HepG2 (cell line): ENCODE measurements around the gene FAM110A. TPM values are rescaled to one million over a fixed set of nuclear protein-coding genes. Genes with fewer than 3 reads are reported as not detected.

ENCODE experiments used
- ARNT2 ChIP-seq: sonication (generic); formaldehyde crosslinking; IDR thresholded peaks from 2 replicates; pipeline ENCODE4 v1.8.0; 2022; ENCODE audit warnings: mild to moderate bottlenecking, low read depth, missing genetic modification reagents, moderate library complexity
- ATM ChIP-seq: fragments of 450-650 bp; IDR thresholded peaks from 2 replicates; pipeline ENCODE4 v1.7.1; 2017; ENCODE audit warnings: mild to moderate bottlenecking, borderline replicate concordance
- BCL6 ChIP-seq: IDR thresholded peaks from 2 replicates; pipeline ENCODE4 v1.6.1; 2016; ENCODE audit warnings: missing genetic modification reagents, missing compliant biosample characterization
- ELF1 ChIP-seq: sonication (generic); formaldehyde crosslinking; IDR thresholded peaks from 2 replicates; pipeline ENCODE4 v1.4.0; 2020; ENCODE audit warnings: missing genetic modification reagents
- GPN1 ChIP-seq: sonication (generic); formaldehyde crosslinking; IDR thresholded peaks from 2 replicates; pipeline ENCODE4 v1.5.1; 2020; ENCODE audit warnings: missing genetic modification reagents, borderline replicate concordance
- HMG20B ChIP-seq: conservative IDR thresholded peaks from 2 replicates; pipeline ENCODE4 v1.6.1; 2016; ENCODE audit warnings: missing genetic modification reagents, missing compliant biosample characterization
- KDM1A ChIP-seq: IDR thresholded peaks from 2 replicates; pipeline ENCODE4 v1.6.1; 2016; ENCODE audit warnings: missing compliant biosample characterization
- NFE2L2 ChIP-seq: fragments of 150-350 bp; IDR thresholded peaks from 2 replicates; pipeline ENCODE4 v1.6.1; 2014; ENCODE audit warnings: low read length
- NFYB ChIP-seq: sonication (generic); formaldehyde crosslinking; IDR thresholded peaks from 2 replicates; pipeline ENCODE4 v1.4.0; 2020; ENCODE audit warnings: missing genetic modification reagents
- PLRG1 ChIP-seq: fragments of 450-650 bp; conservative IDR thresholded peaks from 2 replicates; pipeline ENCODE4 v1.6.1; 2016
- PRMT3 ChIP-seq: sonication (generic); formaldehyde crosslinking; IDR thresholded peaks from 2 replicates; pipeline ENCODE4 v1.8.1; 2022; ENCODE audit warnings: low read depth, mild to moderate bottlenecking, moderate library complexity, missing genetic modification reagents, borderline replicate concordance
- REL ChIP-seq: sonication (generic); formaldehyde crosslinking; conservative IDR thresholded peaks from 2 replicates; pipeline ENCODE4 v1.8.0; 2022; ENCODE audit warnings: mild to moderate bottlenecking, missing genetic modification reagents, moderate library complexity
- SIX4 ChIP-seq: sonication (generic); formaldehyde crosslinking; IDR thresholded peaks from 2 replicates; pipeline ENCODE4 v1.4.0; 2020; ENCODE audit warnings: missing genetic modification reagents
- SRY ChIP-seq: sonication (generic); formaldehyde crosslinking; IDR thresholded peaks from 2 replicates; pipeline ENCODE4 v1.8.0; 2022; ENCODE audit warnings: mild to moderate bottlenecking, missing genetic modification reagents
- TSC22D2 ChIP-seq: sonication (generic); formaldehyde crosslinking; IDR thresholded peaks from 2 replicates; pipeline ENCODE4 v1.5.1; 2020; ENCODE audit warnings: missing genetic modification reagents, mild to moderate bottlenecking, borderline replicate concordance
- WIZ ChIP-seq: sonication (generic); formaldehyde crosslinking; IDR thresholded peaks from 2 replicates; pipeline ENCODE4 v1.5.1; 2020; ENCODE audit warnings: mild to moderate bottlenecking, missing genetic modification reagents
- ZNF160 ChIP-seq: sonication (generic); formaldehyde crosslinking; IDR thresholded peaks from 2 replicates; pipeline ENCODE4 v1.8.0; 2022; ENCODE audit warnings: mild to moderate bottlenecking, inconsistent platforms, missing genetic modification reagents
- ZNF547 ChIP-seq: sonication (generic); formaldehyde crosslinking; IDR thresholded peaks from 2 replicates; pipeline ENCODE4 v1.5.1; 2020; ENCODE audit warnings: mild to moderate bottlenecking, missing genetic modification reagents
- ZNF773 ChIP-seq: sonication (generic); formaldehyde crosslinking; IDR thresholded peaks from 2 replicates; pipeline ENCODE4 v1.4.0; 2020; ENCODE audit warnings: missing genetic modification reagents, borderline replicate concordance
- ZNF777 ChIP-seq: sonication (generic); formaldehyde crosslinking; IDR thresholded peaks from 2 replicates; pipeline ENCODE4 v1.4.0; 2020; ENCODE audit warnings: missing genetic modification reagents
- ZNF780A ChIP-seq: sonication (generic); formaldehyde crosslinking; IDR thresholded peaks from 2 replicates; pipeline ENCODE4 v1.8.0; 2022; ENCODE audit warnings: mild to moderate bottlenecking, missing genetic modification reagents, moderate library complexity
- ZNF792 ChIP-seq: IDR thresholded peaks from 2 replicates; pipeline ENCODE4 v1.6.1; 2016
- ZSCAN9 ChIP-seq: IDR thresholded peaks from 2 replicates; pipeline ENCODE4 v1.6.1; 2016; ENCODE audit warnings: borderline replicate concordance
- polyA plus RNA-seq, 8 experiments: library from polyadenylated mRNA; depleted of rRNA in 3 of 8; stranded (reverse) in 7 of 8; unstranded in 1 of 8; fragments of >200 nt; fragmentation: Illumina TruSeq in 4 of 8; extraction: Trizol in 4 of 8; gene quantifications; 2 replicates each; pipeline versions ENCODE4 v1.2.1 to v1.2.3, GENCODE V29; 2011 to 2016; ENCODE audit warnings: low read depth in 4 of 8, missing spikeins in 1 of 8, mixed read lengths in 1 of 8; ENCODE audit not compliant: insufficient read depth in 1 of 8
- total RNA-seq, 5 experiments: library from RNA; depleted of rRNA; stranded (reverse); fragments of >200 nt; fragmentation: Illumina TruSeq; extraction: Trizol; gene quantifications; 2 replicates each; pipeline ENCODE4 v1.2.3, GENCODE V29; 2016; ENCODE audit warnings: low read depth in 1 of 5
- TF ChIP-seq, protein P1 (sequence below): sonication (generic); formaldehyde crosslinking; IDR thresholded peaks from 2 replicates; pipeline ENCODE4 v1.8.1; 2023; ENCODE audit warnings: missing genetic modification reagents, inconsistent platforms, borderline replicate concordance
- TF ChIP-seq, protein P2 (sequence below): sonication (generic); formaldehyde crosslinking; IDR thresholded peaks from 2 replicates; pipeline ENCODE4 v1.9.0; 2021; ENCODE audit warnings: missing genetic modification reagents, mild to moderate bottlenecking, borderline replicate concordance
- TF ChIP-seq, protein P3 (sequence below): sonication (generic); formaldehyde crosslinking; IDR thresholded peaks from 2 replicates; pipeline ENCODE4 v1.4.0; 2020; ENCODE audit warnings: missing genetic modification reagents

FAM110A gene
- total and polyA plus RNA-seq, 2 of the 13 experiments (the other 11 are each of a cell fraction or from before 2014, with no cell fraction given) = 1.9 TPM

DNA sequence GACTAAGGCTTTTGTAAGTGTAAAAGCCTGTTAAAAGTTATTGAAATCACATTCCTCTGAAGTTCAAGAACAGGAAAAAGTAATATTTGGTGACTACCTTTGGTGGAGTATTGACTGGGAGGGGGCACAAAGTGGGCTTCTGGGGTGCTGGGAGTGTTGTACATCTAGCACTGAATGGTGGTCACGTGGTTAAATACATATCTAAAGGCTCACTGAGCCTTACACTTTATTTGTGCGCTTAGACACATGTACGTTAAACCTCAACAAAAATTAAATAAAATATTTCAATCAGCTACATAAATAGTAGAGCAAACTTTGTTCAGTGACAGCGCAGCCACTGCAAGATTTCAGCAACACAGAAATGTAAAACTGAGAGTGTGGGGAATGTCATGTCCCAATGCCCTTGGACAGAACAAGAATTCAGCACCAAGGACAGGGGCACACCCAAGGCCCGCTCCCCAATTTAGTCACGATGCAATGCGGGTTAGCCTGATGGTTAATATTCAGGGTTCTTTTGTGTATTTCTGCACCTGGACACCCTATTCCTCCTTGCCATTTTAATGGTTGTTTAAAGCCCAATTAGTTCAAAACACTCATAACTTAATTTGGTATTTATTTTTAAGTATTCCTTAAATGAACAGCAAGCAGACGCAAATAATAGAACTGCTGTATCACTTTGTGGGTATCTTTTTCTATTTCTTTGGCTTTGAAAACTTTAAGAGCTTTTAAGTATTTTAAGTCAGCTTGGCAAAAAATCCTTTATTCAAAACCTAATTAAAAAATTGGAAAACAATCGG, 45.2 kb downstream of the FAM110A start (continued):
- no peak; the same call in 1 of the 2 replicates for TF ChIP-seq SRY (CRISPR knock-in tag)
- no peak for TF ChIP-seq ZNF780A
- no peak for TF ChIP-seq PRMT3 (CRISPR knock-in tag)
- TF ChIP-seq KDM1A (CRISPR knock-in tag) = no peak
- no peak for TF ChIP-seq GPN1
- peak; percentile 40; the same call in 1 of the 2 replicates for TF ChIP-seq BCL6
- TF ChIP-seq ZSCAN9 (CRISPR knock-in tag) = peak; percentile 92
- TF ChIP-seq ZNF547 (CRISPR knock-in tag) = no peak
- TF ChIP-seq ZNF777 (CRISPR knock-in tag) = peak; percentile 58
- no peak for TF ChIP-seq REL (CRISPR knock-in tag)
- no peak for TF ChIP-seq PLRG1
- TF ChIP-seq ARNT2 (CRISPR knock-in tag) = peak; percentile 40; the same call in 1 of the 2 replicates
- TF ChIP-seq ATM = no peak
- TF ChIP-seq ZNF773 (CRISPR knock-in tag) = 0 out of 2 replicates have a peak, but pooled peaks have one; percentile 70
- TF ChIP-seq, protein P1, sequence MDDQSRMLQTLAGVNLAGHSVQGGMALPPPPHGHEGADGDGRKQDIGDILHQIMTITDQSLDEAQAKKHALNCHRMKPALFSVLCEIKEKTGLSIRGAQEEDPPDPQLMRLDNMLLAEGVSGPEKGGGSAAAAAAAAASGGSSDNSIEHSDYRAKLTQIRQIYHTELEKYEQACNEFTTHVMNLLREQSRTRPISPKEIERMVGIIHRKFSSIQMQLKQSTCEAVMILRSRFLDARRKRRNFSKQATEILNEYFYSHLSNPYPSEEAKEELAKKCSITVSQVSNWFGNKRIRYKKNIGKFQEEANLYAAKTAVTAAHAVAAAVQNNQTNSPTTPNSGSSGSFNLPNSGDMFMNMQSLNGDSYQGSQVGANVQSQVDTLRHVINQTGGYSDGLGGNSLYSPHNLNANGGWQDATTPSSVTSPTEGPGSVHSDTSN (CRISPR knock-in tag) = peak; percentile 66; the same call in 1 of the 2 replicates
- TF ChIP-seq, protein P2, sequence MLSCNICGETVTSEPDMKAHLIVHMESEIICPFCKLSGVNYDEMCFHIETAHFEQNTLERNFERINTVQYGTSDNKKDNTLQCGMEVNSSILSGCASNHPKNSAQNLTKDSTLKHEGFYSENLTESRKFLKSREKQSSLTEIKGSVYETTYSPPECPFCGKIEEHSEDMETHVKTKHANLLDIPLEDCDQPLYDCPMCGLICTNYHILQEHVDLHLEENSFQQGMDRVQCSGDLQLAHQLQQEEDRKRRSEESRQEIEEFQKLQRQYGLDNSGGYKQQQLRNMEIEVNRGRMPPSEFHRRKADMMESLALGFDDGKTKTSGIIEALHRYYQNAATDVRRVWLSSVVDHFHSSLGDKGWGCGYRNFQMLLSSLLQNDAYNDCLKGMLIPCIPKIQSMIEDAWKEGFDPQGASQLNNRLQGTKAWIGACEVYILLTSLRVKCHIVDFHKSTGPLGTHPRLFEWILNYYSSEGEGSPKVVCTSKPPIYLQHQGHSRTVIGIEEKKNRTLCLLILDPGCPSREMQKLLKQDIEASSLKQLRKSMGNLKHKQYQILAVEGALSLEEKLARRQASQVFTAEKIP (CRISPR knock-in tag) = no peak
- TF ChIP-seq HMG20B = 0 out of 2 replicates have a peak, but pooled peaks have one; percentile 25
- peak; percentile 89; the same call in 1 of the 2 replicates for TF ChIP-seq TSC22D2
- TF ChIP-seq SIX4 (CRISPR knock-in tag) = peak; percentile 8; the same call in 1 of the 2 replicates
- TF ChIP-seq ZNF160 = no peak
- peak; percentile 81; the same call in 1 of the 2 replicates for TF ChIP-seq ZNF792 (CRISPR knock-in tag)
- TF ChIP-seq WIZ (CRISPR knock-in tag) = peak; percentile 96; the same call in 1 of the 2 replicates
- TF ChIP-seq, protein P3, sequence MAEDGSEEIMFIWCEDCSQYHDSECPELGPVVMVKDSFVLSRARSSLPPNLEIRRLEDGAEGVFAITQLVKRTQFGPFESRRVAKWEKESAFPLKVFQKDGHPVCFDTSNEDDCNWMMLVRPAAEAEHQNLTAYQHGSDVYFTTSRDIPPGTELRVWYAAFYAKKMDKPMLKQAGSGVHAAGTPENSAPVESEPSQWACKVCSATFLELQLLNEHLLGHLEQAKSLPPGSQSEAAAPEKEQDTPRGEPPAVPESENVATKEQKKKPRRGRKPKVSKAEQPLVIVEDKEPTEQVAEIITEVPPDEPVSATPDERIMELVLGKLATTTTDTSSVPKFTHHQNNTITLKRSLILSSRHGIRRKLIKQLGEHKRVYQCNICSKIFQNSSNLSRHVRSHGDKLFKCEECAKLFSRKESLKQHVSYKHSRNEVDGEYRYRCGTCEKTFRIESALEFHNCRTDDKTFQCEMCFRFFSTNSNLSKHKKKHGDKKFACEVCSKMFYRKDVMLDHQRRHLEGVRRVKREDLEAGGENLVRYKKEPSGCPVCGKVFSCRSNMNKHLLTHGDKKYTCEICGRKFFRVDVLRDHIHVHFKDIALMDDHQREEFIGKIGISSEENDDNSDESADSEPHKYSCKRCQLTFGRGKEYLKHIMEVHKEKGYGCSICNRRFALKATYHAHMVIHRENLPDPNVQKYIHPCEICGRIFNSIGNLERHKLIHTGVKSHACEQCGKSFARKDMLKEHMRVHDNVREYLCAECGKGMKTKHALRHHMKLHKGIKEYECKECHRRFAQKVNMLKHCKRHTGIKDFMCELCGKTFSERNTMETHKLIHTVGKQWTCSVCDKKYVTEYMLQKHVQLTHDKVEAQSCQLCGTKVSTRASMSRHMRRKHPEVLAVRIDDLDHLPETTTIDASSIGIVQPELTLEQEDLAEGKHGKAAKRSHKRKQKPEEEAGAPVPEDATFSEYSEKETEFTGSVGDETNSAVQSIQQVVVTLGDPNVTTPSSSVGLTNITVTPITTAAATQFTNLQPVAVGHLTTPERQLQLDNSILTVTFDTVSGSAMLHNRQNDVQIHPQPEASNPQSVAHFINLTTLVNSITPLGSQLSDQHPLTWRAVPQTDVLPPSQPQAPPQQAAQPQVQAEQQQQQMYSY = peak; percentile 71
- TF ChIP-seq NFE2L2 = no peak
- no peak for TF ChIP-seq ELF1 (CRISPR knock-in tag)
- TF ChIP-seq NFYB (CRISPR knock-in tag) = no peak
